CD4-positive, alpha-beta T cell treated with Interleukin-2 at 100 ng/mL for 4 hours (primary cell): ENCODE data around the gene WDR64.

Experiments used
- DNase-seq: peaks from one replicate; pipeline ENCODE4 v3.0.0-alpha.2; 2020; ENCODE audit warnings: low spot score

WDR64 gene

DNA sequence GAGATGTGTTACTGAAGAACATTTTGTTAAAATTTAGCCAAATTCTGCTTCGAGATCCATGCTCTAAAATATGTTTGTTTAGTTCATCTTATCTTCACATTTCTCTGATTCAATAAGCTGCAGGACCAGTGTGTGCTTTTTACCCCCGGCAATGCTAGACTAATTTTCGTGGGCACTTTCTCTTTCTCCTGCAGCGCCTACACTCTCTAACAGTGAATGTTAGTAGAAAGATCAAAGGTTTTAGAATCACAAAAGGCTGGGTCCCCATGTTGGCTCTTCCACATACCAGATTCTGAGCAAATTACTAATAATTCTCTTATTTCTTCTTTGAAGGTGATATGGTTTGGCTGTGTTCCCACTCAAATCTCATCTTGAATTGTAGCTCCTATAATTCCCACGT, 20.4 kb upstream of the WDR64 start:
- no peak for DNase-seq

DNA sequence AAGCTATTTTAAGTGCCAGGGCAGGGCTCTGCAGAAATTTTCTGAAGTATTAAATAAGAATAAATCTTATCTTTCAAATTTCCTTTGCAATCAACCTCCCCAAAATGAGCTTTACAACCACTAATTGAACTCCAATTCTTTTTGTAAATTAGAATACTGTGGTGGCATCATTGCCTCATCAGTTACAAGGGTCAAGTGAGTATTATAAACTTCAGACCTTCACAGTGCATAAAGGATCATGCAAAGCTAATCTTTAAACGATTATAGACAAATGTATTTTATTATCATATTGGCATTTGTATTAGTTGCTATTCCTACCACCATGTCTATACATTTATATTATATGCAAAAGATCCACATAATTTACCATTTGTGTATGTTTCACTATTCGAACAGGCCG, 19.1 kb upstream of the WDR64 start:
- DNase-seq: no peak

DNA sequence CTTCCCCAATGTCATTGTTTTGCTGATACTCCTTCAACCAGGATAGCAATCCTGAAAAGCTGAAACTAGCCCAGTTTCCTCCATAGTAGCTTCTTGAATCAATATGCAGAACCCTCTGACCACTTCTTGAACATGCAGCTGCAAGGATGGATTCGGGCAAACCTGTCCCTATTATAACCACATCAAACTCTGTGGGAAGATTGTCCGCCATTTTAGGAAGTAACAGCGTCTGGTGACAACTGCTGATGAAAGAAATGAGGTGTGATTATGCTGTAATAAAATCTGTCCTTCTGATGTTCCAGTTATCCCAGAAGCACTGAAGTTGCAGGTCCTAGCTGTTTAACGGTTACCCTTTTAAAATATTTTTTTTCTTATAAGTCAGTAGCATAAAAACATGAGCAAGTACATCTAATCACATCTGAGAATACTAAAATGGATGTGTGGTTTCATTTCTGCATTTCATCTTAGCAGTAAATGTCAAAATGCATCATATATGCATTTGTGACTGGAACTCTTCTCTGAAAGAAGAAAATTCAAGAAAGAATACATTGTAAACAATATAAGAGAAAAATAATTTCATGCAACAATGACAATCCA, 16.4 kb upstream of the WDR64 start:
- DNase-seq: no peak

DNA sequence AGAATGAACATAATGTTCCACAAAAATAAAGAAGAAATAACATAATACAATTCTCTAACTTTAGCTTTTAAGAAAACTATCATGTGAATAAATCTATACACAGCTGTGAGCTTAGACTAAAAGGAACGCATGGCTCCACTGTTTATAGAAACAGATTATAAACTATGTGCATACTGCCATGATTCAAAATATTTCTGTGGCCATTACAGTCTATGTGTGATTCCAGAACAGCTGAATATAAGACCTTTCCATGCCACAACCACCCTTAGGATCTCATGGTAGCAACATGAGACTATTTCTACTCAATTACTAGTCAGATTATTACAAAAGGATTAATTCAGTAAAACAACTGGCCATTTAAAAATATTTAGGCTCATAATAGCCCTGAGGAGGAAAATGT, 15.8 kb upstream of the WDR64 start:
- no peak for DNase-seq

DNA sequence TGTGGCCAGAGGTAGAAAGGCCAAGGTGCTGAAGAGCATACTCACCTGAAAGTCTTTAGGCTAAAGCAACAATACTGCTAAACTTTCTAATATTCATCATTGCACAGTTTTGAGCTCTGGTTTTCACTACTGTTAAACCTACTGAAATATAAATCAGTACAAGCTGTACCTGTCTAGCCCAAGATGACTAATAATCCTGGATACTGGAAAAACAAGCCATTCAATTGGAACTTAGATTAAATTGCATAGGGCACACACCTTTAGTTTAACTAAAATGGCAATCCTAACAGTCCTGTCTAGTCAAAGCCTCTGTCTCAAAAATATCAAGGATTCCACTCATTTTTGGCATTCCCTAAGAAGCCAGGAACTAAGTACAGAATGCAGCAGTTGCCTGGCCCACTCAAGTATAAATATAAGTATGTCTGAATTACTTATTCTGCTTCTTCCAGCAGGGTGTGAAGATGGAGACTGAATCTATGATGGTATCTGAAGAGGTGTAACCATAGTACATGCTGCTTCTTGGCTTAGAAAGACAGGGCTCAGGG, 15.0 kb upstream of the WDR64 start:
- DNase-seq: no peak

DNA sequence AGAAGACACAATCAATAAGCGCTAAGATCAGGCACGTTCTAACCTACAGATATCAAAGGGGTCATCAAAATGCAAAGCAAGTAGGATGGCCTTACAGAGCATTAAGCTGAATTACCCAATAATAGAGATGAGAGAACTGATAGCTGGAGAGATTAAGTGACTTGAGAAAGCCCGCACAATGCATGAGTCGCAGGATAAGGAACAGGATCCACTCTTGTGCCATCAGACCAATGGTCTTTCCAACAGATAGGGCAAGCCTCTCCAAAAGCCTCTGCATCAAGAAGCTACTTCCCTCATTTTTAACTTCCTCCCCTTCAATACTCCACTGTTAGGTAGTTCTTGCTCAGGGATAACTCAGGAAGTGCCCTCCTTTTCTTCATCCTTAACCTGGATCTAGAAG, 14.5 kb upstream of the WDR64 start:
- DNase-seq: no peak

DNA sequence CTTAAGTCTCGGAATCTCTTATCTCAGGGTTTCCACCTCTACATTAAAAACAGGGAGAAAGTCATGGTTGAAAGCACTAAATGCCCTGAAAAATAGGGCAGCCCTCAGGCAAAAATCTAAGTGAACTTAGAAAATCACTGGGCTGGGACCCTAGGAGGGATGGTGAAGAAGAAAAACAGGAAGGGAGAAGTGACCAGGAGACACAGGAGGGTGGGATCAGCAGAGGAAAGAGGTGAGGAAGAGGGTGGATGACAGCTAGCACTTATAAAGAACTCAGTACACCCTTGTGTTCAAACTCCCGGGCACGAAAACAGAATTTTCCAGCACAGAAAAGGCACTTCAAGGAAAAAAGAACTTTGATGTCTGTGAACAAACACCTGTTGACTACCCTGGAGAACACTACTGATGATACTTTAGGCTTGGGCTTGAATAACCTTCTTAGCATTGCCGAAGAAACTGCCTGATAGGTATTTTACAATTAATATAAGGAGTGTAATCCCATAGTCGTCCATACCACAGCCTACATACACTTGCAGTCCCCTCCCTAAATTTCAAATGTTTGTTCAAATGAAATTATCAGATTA, 13.9 kb upstream of the WDR64 start:
- DNase-seq: no peak

DNA sequence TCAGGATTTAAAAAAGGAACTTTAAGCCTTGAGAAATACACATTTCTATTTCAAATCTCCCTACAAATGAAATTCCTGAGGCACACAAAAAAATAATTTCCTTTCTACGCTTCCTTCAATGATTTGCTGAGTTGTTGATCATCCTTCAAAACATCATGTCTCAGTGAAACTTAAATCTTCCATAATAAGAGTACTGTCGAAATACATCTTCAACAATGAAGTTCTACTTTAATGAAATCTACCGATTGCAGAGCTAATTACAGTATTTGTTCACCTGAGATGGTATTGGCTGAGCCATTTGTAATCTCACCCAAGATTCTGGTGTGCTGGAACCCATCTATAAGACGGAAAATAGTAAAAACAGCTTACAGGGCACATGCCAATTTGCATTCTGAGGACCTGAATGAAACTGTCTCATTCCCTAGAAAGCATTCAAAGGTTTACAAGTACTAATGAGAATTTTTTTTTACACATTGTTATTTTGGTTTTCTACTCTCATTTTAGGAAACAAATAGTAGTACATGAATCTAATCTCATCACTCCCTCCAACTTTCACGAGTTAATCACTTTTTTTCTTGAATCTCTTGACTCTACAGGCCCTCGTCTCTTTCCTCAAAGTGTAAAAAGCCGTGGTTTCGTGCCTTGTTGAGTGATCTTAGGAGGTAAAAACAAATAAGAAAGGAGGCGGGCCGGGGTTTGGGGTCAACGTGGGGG, 13.0 kb upstream of the WDR64 start:
- no peak for DNase-seq

DNA sequence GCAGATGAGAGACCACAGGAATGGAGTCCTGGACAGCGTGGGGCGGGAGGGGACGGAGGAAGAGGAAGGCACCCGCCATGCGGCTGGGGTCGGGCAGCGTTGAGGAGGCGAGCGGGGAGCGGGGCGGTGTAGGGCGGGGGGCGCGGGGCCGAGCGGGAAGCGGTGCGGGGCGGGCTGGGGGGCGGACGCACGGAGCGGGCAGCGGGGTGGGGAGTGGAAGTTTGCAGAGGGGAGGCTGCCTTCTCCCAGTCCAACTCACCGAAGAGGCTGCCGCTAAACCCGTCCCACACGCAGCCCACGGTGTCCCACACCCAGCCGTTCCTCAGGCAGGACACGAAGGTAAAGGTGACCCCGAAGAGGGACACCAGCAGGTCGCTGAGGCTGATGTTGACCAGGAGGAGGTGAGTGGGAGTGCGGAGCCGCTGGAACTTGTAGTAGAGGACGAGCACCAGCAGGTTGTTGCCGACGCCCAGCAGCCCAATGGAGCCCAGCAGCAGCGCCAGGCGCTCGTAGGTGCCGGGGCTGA, 12.4 kb upstream of the WDR64 start:
- peak; percentile 12 for DNase-seq

DNA sequence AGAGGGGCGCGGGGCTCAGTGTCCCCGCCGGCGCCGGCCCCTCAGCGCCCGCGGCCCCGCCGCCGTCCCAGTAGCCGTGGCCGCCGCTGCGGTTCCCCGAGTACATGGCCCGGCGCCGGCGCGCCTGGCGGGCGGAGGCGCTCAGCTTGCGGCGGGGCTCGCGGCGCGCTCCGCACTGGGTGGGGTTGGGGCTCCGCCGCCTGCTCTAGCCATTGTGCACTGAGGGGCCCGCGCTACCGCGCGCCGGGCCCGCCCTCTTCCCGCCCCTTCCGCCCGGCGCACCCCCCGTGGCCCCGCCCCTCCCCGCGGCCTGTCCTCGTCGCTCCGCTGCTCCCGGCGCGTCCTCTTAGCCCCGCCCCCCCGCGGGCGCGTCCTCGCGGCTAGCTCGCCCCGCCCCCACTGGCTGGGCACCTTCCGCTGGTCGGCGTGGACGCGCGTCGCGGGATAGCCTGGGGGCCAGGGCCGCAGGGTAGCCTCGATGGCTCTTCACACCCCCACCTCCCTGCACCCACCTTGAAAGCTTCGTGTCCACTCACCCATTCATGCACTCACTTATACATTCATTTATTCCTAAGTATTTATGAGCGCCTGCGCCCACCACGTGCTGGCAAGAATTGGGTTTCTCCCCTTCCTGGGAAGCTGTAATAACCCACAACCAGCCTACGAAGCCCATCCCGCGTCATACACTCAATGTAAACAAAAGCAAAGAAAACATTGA, 11.8 kb upstream of the WDR64 start, which contains the start of the genes CHML and OPN3:
Gene CHML, minus strand, starts transcription at position 221 of the 718 bp plus-strand sequence. CDS start 4,603 bp downstream, outside the sequence.
Gene OPN3, minus strand, starts transcription at position 221 of the 718 bp plus-strand sequence. Its CDS starts 115 bp downstream, at position 106.
- peak; percentile 92 for DNase-seq

DNA sequence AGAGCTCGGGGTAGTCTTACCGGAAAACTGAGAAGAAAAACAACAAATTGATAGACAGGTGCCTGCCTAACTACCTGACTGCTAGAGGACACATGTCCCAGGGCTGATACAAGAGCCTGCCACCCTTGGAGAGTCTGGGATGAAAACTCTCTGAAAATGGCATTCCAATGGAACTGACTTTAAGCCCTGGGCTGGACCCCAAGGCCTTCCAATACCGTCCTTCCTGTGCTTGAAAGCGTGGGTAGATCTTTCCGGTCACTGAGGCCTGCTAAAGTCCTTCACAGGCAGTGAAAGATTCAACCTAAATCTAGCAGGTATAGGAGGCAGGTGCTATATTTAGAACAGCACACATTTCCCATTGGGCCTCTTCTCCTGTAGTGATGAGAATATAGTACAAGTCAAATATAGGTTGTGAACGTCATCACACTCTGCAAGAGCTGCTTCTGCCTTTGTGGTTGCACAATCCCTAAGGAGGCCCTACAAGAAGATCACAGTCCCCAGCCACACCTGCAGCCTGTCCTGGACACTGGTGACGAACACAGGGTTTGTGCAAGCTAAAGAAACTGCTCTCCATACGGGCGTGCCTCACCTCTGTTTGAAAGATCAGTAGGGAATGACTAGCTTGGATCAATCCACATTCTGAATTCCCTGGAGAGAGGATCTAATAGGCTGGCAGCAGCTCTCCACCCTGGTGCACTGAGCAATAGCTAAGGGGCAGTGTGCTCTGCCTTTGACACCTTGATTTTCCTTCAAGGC, 11.0 kb upstream of the WDR64 start:
- DNase-seq: no peak

DNA sequence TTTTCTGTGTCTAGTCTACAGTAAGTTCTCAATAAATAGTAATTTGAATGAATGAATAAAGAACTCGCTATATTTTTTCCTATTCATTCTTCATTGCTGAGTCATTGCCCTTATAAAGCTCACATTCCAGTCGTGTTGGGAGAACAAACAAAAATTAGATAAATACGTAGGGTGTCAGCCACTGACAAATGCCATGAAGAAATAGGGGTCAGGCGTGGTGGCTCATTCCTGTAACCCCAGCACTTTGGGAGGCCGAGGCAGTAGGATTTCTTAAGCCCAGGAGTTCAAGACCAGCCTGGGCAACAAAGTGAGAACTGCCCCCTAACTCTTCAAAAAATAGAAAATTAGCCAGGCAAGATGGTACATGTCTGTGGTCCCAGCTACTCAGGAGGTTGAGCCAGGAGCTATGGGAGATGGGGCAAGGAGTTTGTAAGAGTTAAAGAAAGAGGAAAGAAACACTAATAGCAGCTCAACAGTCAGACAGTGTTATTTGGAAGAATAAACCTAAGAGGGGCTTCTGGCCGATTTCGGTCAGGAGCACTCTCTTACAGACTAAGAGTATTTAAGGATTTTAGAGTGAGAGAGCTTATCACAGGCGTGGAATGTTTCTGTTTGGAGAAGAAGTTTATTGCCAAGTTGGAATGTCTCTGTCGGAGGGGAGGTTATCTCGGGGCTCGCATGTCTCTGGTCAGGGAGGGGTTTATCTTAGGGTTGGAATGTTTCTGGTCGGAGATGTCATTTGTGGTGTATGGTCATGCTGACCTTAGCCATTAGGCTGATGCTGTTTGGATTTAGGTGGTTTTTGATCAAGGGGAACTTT, 10.1 kb upstream of the WDR64 start:
- no peak for DNase-seq

DNA sequence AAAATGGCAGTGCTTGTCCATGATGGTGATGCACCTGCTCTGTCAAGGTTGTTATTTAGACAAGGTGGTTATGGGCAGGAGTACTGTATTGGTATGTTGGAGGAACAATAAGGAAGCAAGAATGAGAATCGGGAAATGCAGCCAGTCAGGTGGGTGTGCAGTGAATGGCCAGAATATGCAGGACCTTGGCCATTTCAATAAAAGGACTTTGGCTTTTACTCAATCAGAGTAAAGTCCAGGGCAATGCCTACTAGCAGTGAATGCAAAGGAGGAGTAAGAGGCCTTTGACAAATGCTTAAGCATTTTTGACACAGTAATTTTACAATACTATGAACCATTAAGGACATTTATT, 9.5 kb upstream of the WDR64 start:
- DNase-seq: no peak

DNA sequence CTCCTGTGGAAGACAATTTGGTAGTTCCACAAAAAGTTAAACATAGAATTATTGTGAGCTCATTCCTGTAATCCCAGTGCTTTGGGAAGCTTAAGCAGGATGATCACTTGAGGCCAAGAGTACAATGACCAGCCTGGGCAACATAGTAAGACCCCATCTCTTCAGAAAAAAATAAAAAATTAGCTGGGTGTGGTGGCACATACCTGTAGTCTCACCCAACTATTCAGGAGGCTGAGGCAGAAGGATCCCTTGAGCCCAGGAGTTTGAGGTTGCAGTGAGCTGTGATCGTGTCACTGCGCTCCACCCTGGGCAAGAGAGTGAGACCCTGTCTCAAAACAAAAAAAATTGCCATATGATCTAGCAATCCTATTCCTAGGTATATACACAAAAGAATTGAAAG, 7.8 kb upstream of the WDR64 start:
- no peak for DNase-seq

DNA sequence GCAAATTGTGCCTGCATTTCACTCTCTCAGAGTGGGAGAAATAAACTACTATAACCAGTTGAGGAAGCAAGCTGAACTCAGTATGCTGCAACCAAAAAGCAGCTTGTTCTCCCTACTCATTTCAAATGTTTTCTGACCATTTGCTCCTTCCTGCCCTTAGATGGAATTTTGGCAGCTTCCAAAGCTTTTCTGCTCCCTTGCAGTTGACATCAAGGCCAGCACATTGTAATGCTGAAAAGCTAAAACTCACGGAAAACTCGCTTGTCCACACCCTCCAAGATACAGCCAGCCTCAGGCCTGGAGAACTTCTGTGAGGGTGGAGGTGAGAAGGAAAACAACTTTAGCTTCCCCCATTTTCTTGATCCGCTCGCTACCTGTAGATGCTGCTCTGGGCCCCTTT, 6.9 kb upstream of the WDR64 start:
- DNase-seq: no peak

DNA sequence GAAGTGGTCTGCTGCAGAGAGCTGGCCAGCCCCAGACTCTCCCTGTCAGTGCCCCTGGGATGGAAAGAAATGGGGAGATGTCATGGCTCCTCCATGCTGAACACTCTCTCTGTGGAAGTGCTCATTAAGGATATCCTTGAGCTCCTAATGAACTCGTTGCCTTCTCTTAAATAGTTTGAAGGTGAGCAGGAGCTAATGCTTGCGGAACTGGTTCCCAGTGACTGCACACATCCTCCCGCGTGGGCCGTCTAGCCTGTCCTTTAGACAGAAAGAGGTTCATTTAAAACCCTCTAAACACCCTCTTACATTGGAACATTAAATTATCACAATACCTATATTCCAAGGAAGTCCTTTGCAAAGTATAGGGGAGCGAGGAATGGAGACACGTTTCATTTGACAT, 5.9 kb upstream of the WDR64 start:
- no peak for DNase-seq

DNA sequence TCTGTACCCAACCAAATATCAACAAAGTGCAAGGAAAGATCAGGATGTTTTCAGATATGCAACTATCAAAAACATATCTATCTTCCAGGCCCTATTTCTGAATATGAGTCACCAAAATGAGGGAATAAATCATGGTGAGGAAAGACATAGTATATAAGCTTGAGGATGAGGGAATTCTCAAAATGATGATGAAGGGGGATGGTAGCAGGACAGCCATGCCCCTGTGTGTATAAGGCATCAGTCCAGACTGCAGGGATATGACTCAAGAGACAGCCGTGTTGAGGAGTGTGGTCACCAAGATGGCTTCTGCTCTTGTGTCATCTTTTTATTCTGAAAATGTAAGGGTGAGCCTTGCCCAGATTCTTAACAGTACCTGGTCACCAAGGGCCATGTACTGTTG, 4.4 kb upstream of the WDR64 start:
- no peak for DNase-seq

DNA sequence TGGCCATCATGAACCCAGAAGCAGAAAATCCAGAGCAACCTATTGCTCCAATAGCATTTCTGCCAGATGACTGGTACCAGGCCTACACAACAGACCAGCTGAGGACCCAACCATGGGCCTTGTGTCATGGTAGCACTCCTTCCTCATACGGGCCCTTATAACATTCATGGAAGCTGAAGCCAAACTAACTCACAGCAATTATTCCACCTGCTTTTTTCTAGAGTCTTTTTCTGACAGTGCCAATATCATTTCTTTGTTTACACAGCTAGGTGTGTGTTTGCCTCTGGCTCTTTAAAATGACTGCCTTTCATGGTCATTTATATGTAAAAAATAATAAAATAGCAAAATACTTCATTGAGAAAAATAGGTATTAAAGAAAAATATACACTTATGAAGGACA, 3.9 kb upstream of the WDR64 start:
- no peak for DNase-seq

DNA sequence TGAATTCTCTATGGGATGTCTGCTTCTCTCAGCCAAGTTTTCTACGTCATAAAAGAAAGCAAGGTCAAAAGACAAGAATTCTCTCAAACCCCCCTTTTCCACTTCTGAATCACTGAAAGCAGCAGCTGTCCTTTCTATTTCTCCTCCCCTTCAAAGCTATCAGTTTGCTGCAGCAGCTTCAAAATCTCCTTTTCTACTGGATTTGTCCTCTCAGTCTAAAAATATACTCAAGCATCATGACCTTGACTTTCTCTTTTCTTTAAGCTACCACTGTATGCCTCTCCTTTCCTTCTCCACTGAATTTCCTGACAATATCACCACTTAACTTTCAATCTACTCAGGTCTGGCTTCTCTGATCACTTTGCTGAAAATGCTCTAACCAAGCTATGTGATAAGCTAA, 1.9 kb downstream of the WDR64 start:
- DNase-seq: no peak

DNA sequence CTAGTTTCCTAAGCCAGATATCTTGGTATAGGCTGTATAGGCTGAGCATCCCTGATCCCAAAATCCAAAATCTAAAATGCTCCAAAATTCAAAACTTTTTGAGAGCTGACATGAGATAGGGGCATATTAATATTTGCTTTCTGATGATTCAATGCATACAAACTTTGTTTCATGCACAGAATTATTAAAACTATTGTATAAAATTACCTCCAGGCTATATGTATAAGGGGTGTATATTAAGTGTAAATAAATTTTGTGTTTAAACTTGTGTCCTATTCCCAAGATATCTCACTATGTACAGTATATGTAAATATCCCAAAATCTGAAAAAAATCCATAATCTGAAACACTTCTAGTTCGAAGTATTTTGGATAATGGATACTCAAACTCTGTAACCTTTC, 2.6 kb downstream of the WDR64 start:
- DNase-seq: no peak
